Neural cell (in vitro differentiated cells): ENCODE results near the gene RELN. TPM values are rescaled to one million over a fixed set of nuclear protein-coding genes. Genes with fewer than 3 reads are reported as not detected.
"Not testable (repeated sequence)": the region's sequence is repeated elsewhere in the genome, so short reads cannot be mapped to it uniquely, and the experiment has no call there.

ENCODE experiments used
- H2AFZ ChIP-seq: fragments of 200-600, 300-800 bp; sonication (generic), shearing (Covaris generic); 2 replicates; pipeline ENCODE4 v1.6.0; 2014; ENCODE audit warnings: low read depth, mild to moderate bottlenecking, antibody characterized with exemption, low read length, moderate library complexity
- H3F3A ChIP-seq: fragments of 200-600 bp; shearing (Covaris generic); 2 replicates; pipeline ENCODE4 v1.6.1; 2016; ENCODE audit warnings: mild to moderate bottlenecking, moderate library complexity, mixed read lengths, antibody characterized with exemption, low read length; ENCODE audit not compliant: insufficient read depth, poor library complexity, severe bottlenecking
- H3K27ac ChIP-seq: fragments of 200-600, 300-800 bp; sonication (generic), shearing (Covaris generic); 2 replicates; pipeline ENCODE4 v1.5.1; 2014; ENCODE audit warnings: mild to moderate bottlenecking, low read length, moderate library complexity
- H3K27me3 ChIP-seq: fragments of 300-800, 200-600 bp; sonication (generic), shearing (Covaris generic); 2 replicates; pipeline ENCODE4 v1.6.0; 2014; ENCODE audit warnings: mild to moderate bottlenecking, low read depth, low read length, moderate library complexity; ENCODE audit not compliant: insufficient read depth
- H3K36me3 ChIP-seq: fragments of 300-800, 200-600 bp; sonication (generic), shearing (Covaris generic); 2 replicates; pipeline ENCODE4 v1.5.1; 2014; ENCODE audit warnings: mild to moderate bottlenecking, antibody characterized with exemption, low read length, moderate library complexity; ENCODE audit not compliant: insufficient read depth
- H3K4me2 ChIP-seq: fragments of 300-800, 200-600 bp; sonication (generic), shearing (Covaris generic); 2 replicates; pipeline ENCODE4 v1.6.0; 2014; ENCODE audit warnings: mild to moderate bottlenecking, low read length
- H3K4me3 ChIP-seq: fragments of 300-800, 200-600 bp; sonication (generic), shearing (Covaris generic); 2 replicates; pipeline ENCODE4 v1.5.1; 2014; ENCODE audit warnings: mild to moderate bottlenecking, low read length, moderate library complexity
- H3K79me2 ChIP-seq: fragments of 200-600 bp; shearing (Covaris generic); replicated peaks from 2 replicates; pipeline ENCODE4 v1.6.0; 2014; ENCODE audit warnings: mild to moderate bottlenecking, low read length, moderate library complexity; ENCODE audit not compliant: insufficient read depth
- H3K9ac ChIP-seq: fragments of 300-800, 200-600 bp; sonication (generic), shearing (Covaris generic); 2 replicates; pipeline ENCODE4 v1.6.1; 2016; ENCODE audit warnings: mild to moderate bottlenecking, low read length, mixed read lengths
- H3K9me2 ChIP-seq: fragments of 200-600 bp; shearing (Covaris generic); 2 replicates; pipeline ENCODE4 v1.6.1; 2016; ENCODE audit warnings: mild to moderate bottlenecking, low read length, mixed read lengths; ENCODE audit not compliant: insufficient read depth
- H3K9me3 ChIP-seq: fragments of 200-600, 300-800 bp; sonication (generic), shearing (Covaris generic); 2 replicates; pipeline ENCODE4 v1.6.1; 2016; ENCODE audit warnings: mild to moderate bottlenecking, mixed run types, low read length, moderate library complexity, mixed read lengths
- H4K20me1 ChIP-seq: fragments of 200-600 bp; shearing (Covaris generic); 2 replicates; pipeline ENCODE4 v1.6.1; 2016; ENCODE audit warnings: mild to moderate bottlenecking, mixed run types; ENCODE audit not compliant: insufficient read depth
- EP300 ChIP-seq: fragments of 450-650 bp; conservative IDR thresholded peaks from 2 replicates; pipeline ENCODE4 v1.6.1; 2014; ENCODE audit warnings: antibody characterized with exemption, mild to moderate bottlenecking, moderate library complexity; ENCODE audit not compliant: poor library complexity, severe bottlenecking
- EZH2 ChIP-seq: fragments of 200-600, 300-800 bp; shearing (Covaris generic), sonication (generic); IDR thresholded peaks from 2 replicates; pipeline ENCODE4 v1.6.1; 2014; ENCODE audit warnings: antibody characterized with exemption, low read length, borderline replicate concordance, mild to moderate bottlenecking; ENCODE audit not compliant: insufficient read depth, poor library complexity, severe bottlenecking
- MXI1 ChIP-seq: fragments of 450-650 bp; conservative IDR thresholded peaks from 2 replicates; pipeline ENCODE4 v1.6.1; 2014; ENCODE audit warnings: antibody characterized with exemption, mild to moderate bottlenecking; ENCODE audit not compliant: poor library complexity, severe bottlenecking
- POLR2AphosphoS5 ChIP-seq: IDR thresholded peaks from 2 replicates; pipeline ENCODE4 v1.6.1; 2012
- RAD21 ChIP-seq: fragments of 450-650 bp; conservative IDR thresholded peaks from 2 replicates; pipeline ENCODE4 v1.6.1; 2014; ENCODE audit warnings: antibody characterized with exemption, mild to moderate bottlenecking, moderate library complexity
- SMC3 ChIP-seq: fragments of 450-650 bp; conservative IDR thresholded peaks from 2 replicates; pipeline ENCODE4 v1.6.1; 2014; ENCODE audit warnings: antibody characterized with exemption, mild to moderate bottlenecking, moderate library complexity; ENCODE audit not compliant: poor library complexity
- TAF1 ChIP-seq: IDR thresholded peaks from 2 replicates; pipeline ENCODE4 v1.6.1; 2012; ENCODE audit warnings: low read depth
- polyA plus RNA-seq: library from polyadenylated mRNA; depleted of rRNA; stranded (reverse); fragments of >200 nt; gene quantifications from 2 replicates; pipeline ENCODE4 v1.2.3, GENCODE V29; 2014
- TF ChIP-seq, protein P1 (sequence below): fragments of 450-650 bp; IDR thresholded peaks from 2 replicates; pipeline ENCODE4 v1.5.1; 2014; ENCODE audit warnings: antibody characterized with exemption, mild to moderate bottlenecking, moderate library complexity; ENCODE audit not compliant: poor library complexity, severe bottlenecking
- TF ChIP-seq, protein P2 (sequence below): IDR thresholded peaks from 2 replicates; pipeline ENCODE4 v1.6.1; 2012; ENCODE audit warnings: borderline replicate concordance

Gene RELN
- polyA plus RNA-seq, 1 donor from 2014 or later, result 178 TPM

DNA sequence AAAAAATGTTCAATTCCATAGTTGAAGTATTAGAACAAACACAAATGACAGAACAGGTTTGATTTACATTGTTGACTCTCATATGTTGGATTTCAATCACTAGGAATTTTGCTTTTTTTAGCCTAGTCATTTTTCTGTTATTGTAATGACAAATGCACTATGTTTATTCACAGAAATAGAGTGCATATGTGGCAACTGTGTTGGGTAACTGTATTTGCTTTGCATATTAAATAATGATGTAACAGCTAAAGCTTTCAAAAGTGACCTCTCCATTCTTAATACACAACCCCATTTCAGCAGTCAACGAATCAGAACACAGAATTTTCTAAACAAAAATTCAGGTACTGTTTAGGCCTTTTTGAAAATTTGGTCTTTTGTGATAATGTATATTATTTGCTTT is 489.5 kb downstream of the RELN start:
- H3K9me2 ChIP-seq, result no peaks in the 10 kb centered on the region
- no peaks in the 10 kb centered on the region for H4K20me1 ChIP-seq
- no peak overlapping the region for H3K4me2 ChIP-seq
- H3K27ac ChIP-seq, result no peak overlapping the region
- no peaks in the 10 kb centered on the region for H3K27me3 ChIP-seq
- no peaks in the 10 kb centered on the region for H3F3A ChIP-seq
- H3K79me2 ChIP-seq, result no peaks in the 10 kb centered on the region
- TF ChIP-seq EZH2, result no peak
- no peaks in the 10 kb centered on the region for H3K9me3 ChIP-seq
- H3K4me3 ChIP-seq, result no peak overlapping the region
- H3K9ac ChIP-seq, result no peak overlapping the region
- no peaks in the 10 kb centered on the region for H3K36me3 ChIP-seq
- no peak overlapping the region for H2AFZ ChIP-seq

DNA sequence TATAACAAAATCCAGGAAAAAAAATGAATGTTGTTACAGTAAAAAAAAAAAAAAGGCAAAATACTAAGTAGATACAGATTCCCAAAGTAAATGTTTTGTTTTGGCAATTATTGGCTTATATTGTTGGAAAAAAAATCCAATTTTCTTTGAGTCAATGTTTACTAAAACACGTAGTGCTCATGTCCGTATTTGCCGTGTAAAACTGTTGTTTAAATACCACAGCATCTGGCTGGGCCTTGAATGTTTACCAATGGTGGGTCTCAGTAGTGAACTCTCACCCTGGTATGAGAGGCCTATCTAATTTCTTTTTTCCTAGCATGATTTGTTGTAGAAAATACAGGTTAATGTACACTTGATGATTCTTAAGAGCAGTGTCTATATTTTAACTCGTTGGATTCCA is 502.0 kb downstream of the RELN start:
- Histone ChIP-seq H4K20me1 (no peaks in the 10 kb centered on the region), H3K27ac (no peak overlapping the region), H3K4me3 (no peak overlapping the region), H3K79me2 (no peaks in the 10 kb centered on the region), H3K4me2 (no peak overlapping the region), H3K9me3 (no peaks in the 10 kb centered on the region), H3K36me3 (no peaks in the 10 kb centered on the region), H3K27me3 (no peaks in the 10 kb centered on the region), H3K9me2 (no peaks in the 10 kb centered on the region), H3K9ac (no peak overlapping the region), H3F3A (no peaks in the 10 kb centered on the region), H2AFZ (no peak overlapping the region)
- TF ChIP-seq TAF1, result no peak

DNA sequence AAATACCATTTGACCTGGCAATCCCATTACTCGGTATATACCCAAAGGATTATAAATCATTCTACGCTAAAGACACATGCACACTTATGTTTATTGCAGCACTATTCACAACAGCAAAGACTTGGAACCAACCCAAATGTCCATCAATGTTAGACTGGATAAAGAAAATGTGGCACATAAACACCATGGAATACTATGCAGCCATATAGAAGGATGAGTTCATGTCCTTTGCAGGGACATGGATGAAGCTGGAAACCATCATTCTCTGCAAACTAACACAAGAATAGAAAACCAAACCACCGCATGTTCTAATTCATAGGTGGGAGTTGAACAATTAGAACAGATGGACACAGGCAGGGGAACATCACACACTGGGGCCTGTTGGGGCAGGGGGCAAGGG is 502.6 kb downstream of the RELN start:
- not testable (repeated sequence) for H3F3A ChIP-seq, H3K27me3 ChIP-seq, H3K36me3 ChIP-seq, H4K20me1 ChIP-seq, H3K27ac ChIP-seq, H3K4me2 ChIP-seq, H2AFZ ChIP-seq, H3K4me3 ChIP-seq, H3K9me2 ChIP-seq, H3K9ac ChIP-seq, H3K9me3 ChIP-seq, H3K79me2 ChIP-seq

DNA sequence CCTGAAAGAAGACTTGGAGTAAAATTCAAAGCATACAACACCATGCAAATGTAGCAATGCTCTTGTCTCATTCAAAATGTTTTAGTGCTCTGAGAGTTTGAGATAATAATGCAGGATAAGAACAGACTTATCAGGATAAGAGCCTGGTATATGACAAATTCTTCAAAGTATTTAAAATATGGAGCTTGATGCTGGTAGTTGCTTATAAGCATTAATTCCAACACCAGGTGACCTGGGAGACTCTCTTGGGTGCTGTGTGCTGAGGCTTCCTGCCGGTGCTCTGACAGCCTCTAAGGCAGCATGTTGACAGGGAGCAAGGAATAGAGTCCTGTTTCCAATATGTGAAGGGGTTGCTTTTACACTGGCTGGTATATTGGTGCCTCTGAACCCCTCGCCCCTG is 508.7 kb downstream of the RELN start:
- no peaks in the 10 kb centered on the region for H4K20me1 ChIP-seq
- H3K79me2 ChIP-seq, result no peaks in the 10 kb centered on the region
- no peak overlapping the region for H3K27ac ChIP-seq
- no peaks in the 10 kb centered on the region for H3K27me3 ChIP-seq
- no peaks in the 10 kb centered on the region for H3K36me3 ChIP-seq
- TF ChIP-seq POLR2AphosphoS5 (no peak), EP300 (no peak), SMC3 (no peak), EZH2 (no peak), MXI1 (no peak), TAF1 (no peak), RAD21 (no peak)
- TF ChIP-seq, protein P1, sequence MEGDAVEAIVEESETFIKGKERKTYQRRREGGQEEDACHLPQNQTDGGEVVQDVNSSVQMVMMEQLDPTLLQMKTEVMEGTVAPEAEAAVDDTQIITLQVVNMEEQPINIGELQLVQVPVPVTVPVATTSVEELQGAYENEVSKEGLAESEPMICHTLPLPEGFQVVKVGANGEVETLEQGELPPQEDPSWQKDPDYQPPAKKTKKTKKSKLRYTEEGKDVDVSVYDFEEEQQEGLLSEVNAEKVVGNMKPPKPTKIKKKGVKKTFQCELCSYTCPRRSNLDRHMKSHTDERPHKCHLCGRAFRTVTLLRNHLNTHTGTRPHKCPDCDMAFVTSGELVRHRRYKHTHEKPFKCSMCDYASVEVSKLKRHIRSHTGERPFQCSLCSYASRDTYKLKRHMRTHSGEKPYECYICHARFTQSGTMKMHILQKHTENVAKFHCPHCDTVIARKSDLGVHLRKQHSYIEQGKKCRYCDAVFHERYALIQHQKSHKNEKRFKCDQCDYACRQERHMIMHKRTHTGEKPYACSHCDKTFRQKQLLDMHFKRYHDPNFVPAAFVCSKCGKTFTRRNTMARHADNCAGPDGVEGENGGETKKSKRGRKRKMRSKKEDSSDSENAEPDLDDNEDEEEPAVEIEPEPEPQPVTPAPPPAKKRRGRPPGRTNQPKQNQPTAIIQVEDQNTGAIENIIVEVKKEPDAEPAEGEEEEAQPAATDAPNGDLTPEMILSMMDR, result no peak
- TF ChIP-seq, protein P2, sequence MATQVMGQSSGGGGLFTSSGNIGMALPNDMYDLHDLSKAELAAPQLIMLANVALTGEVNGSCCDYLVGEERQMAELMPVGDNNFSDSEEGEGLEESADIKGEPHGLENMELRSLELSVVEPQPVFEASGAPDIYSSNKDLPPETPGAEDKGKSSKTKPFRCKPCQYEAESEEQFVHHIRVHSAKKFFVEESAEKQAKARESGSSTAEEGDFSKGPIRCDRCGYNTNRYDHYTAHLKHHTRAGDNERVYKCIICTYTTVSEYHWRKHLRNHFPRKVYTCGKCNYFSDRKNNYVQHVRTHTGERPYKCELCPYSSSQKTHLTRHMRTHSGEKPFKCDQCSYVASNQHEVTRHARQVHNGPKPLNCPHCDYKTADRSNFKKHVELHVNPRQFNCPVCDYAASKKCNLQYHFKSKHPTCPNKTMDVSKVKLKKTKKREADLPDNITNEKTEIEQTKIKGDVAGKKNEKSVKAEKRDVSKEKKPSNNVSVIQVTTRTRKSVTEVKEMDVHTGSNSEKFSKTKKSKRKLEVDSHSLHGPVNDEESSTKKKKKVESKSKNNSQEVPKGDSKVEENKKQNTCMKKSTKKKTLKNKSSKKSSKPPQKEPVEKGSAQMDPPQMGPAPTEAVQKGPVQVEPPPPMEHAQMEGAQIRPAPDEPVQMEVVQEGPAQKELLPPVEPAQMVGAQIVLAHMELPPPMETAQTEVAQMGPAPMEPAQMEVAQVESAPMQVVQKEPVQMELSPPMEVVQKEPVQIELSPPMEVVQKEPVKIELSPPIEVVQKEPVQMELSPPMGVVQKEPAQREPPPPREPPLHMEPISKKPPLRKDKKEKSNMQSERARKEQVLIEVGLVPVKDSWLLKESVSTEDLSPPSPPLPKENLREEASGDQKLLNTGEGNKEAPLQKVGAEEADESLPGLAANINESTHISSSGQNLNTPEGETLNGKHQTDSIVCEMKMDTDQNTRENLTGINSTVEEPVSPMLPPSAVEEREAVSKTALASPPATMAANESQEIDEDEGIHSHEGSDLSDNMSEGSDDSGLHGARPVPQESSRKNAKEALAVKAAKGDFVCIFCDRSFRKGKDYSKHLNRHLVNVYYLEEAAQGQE, result no peak
- H3K9ac ChIP-seq, result no peak overlapping the region
- no peaks in the 10 kb centered on the region for H3K9me2 ChIP-seq
- no peak overlapping the region for H3K4me2 ChIP-seq
- no peaks in the 10 kb centered on the region for H3K9me3 ChIP-seq
- no peaks in the 10 kb centered on the region for H3F3A ChIP-seq
- H2AFZ ChIP-seq, result no peak overlapping the region
- no peak overlapping the region for H3K4me3 ChIP-seq
